OCI-LY3 (cell line): ENCODE results near the gene UXT.

Source experiments
- H2AFZ ChIP-seq: fragments of 200-600, 300-600 bp; shearing (Covaris generic); 2 replicates; pipeline ENCODE4 v1.6.0; 2014; ENCODE audit warnings: antibody characterized with exemption, low read depth, low read length
- H3K27ac ChIP-seq: fragments of 200-600, 300-600 bp; sonication (generic); 2 replicates; pipeline ENCODE4 v1.5.1; 2014; ENCODE audit warnings: mild to moderate bottlenecking, low read length, moderate library complexity, mixed read lengths
- H3K27me3 ChIP-seq: fragments of 200-600, 300-600 bp; sonication (generic); 2 replicates; pipeline ENCODE4 v1.6.1; 2014; ENCODE audit warnings: low read depth, low read length, mixed read lengths
- H3K36me3 ChIP-seq: fragments of 200-600, 300-600 bp; sonication (generic); replicated peaks from 2 replicates; pipeline ENCODE3; 2014; ENCODE audit warnings: low read depth, low read length, mixed read lengths
- H3K4me1 ChIP-seq: fragments of 300-600, 200-600 bp; sonication (generic); 2 replicates; pipeline ENCODE4 v1.6.1; 2014; ENCODE audit warnings: low read length, mixed read lengths
- H3K4me2 ChIP-seq: fragments of 200-600, 300-600 bp; sonication (generic); 2 replicates; pipeline ENCODE4 v1.6.1; 2014; ENCODE audit warnings: low read length, mixed read lengths
- H3K4me3 ChIP-seq: fragments of 300-600, 200-600 bp; sonication (generic); 2 replicates; pipeline ENCODE4 v1.5.1; 2014; ENCODE audit warnings: antibody characterized with exemption, mild to moderate bottlenecking, low read length, moderate library complexity
- H3K79me2 ChIP-seq: fragments of 300-600, 200-600 bp; shearing (Covaris generic); 2 replicates; pipeline ENCODE4 v1.6.1; 2014; ENCODE audit warnings: mild to moderate bottlenecking, low read length, mixed read lengths
- H3K9ac ChIP-seq: fragments of 300-600, 200-600 bp; shearing (Covaris generic); 2 replicates; pipeline ENCODE4 v1.6.0; 2014; ENCODE audit warnings: mild to moderate bottlenecking, low read length, moderate library complexity
- H3K9me3 ChIP-seq: fragments of 200-600, 300-600 bp; shearing (Covaris generic); 2 replicates; pipeline ENCODE4 v1.6.1; 2014; ENCODE audit warnings: low read length, mixed read lengths; ENCODE audit not compliant: insufficient read depth
- H4K20me1 ChIP-seq: fragments of 200-600, 300-600 bp; sonication (generic); 2 replicates; pipeline ENCODE4 v1.6.1; 2016; ENCODE audit warnings: low read length, mixed read lengths; ENCODE audit not compliant: insufficient read depth
- CTCF ChIP-seq: fragments of 200-600, 300-600 bp; sonication (generic); IDR thresholded peaks from 2 replicates; pipeline ENCODE4 v1.5.1; 2014; ENCODE audit warnings: antibody characterized with exemption, low read length, low read depth
- EZH2phosphoT487 ChIP-seq: fragments of 200-600 bp; shearing (Covaris generic); IDR thresholded peaks from 2 replicates; pipeline ENCODE4 v1.6.1; 2018; ENCODE audit warnings: antibody characterized with exemption, mixed run types, low read depth

Gene UXT

GRCh38 chrX:47651043-47651905 is 7.7 kb downstream of the UXT start:
- Histone ChIP-seq H3K4me2 (peak overlapping the region; percentile 95), H2AFZ (no peak overlapping the region), H3K4me1 (peaks cover 20% of the 10 kb centered on the region), H3K27ac (peak overlapping the region; percentile 35), H3K9me3 (no peaks in the 10 kb centered on the region), H3K36me3 (peaks cover 19% of the 10 kb centered on the region), H3K79me2 (peaks cover 30% of the 10 kb centered on the region), H3K27me3 (no peaks in the 10 kb centered on the region), H4K20me1 (no peaks in the 10 kb centered on the region; the same call in 1 of the 2 replicates), H3K4me3 (peak overlapping the region; percentile 100), H3K9ac (peak overlapping the region; percentile 63)
- TF ChIP-seq CTCF (no peak), EZH2phosphoT487 (no peak)

GRCh38 chrX:47650164-47651042 is 8.6 kb downstream of the UXT start, which contains the start of gene ELK1:
ELK1 (minus strand) TSS chrX:47650563; CDS start chrX:47641441, 9,122 bp downstream.
- H3K36me3 ChIP-seq: peaks cover 17% of the 10 kb centered on the region
- H3K79me2 ChIP-seq: peaks cover 33% of the 10 kb centered on the region
- peaks cover 20% of the 10 kb centered on the region for H3K4me1 ChIP-seq
- TF ChIP-seq CTCF (no peak), EZH2phosphoT487 (no peak)
- H3K9ac ChIP-seq: peak within 1 kb of the TSS; percentile 92
- H3K9me3 ChIP-seq: no peaks in the 10 kb centered on the region
- H3K27me3 ChIP-seq: no peaks in the 10 kb centered on the region
- H3K27ac ChIP-seq: peak within 1 kb of the TSS; percentile 50
- H3K4me2 ChIP-seq: peak within 1 kb of the TSS; percentile 95
- peak within 1 kb of the TSS; percentile 100 for H3K4me3 ChIP-seq
- peak within 1 kb of the TSS; percentile 51; the same call in 1 of the 2 replicates for H2AFZ ChIP-seq
- H4K20me1 ChIP-seq: no peaks in the 10 kb centered on the region; the same call in 1 of the 2 replicates

DNA sequence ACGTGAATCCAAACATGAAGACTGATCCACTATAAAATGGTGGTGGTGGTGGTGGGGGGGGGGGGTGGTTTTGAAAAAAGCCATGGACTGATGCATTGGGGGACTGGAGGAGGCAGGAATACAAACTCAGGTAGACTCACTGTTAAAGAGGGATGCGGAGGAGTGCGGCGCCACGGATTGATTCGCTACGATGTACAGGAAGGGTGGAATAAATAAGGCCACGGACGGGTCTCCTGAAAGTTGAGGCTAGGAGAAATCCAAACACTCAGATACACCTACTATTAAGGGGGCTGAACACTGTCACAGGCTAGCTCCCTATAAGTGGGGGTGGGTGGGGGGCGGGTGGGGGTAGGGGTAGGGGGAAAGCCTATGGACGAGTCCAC is 9.2 kb downstream of the UXT start:
- H3K79me2 ChIP-seq: peaks cover 35% of the 10 kb centered on the region
- TF ChIP-seq EZH2phosphoT487 (no peak), CTCF (no peak)
- peaks cover 14% of the 10 kb centered on the region for H3K36me3 ChIP-seq
- H3K4me2 ChIP-seq: peak overlapping the region; percentile 92
- H3K9me3 ChIP-seq: no peaks in the 10 kb centered on the region
- no peaks in the 10 kb centered on the region; the same call in 1 of the 2 replicates for H4K20me1 ChIP-seq
- H3K4me3 ChIP-seq: peak overlapping the region; percentile 100
- peaks cover 20% of the 10 kb centered on the region for H3K4me1 ChIP-seq
- peak overlapping the region; percentile 92 for H3K9ac ChIP-seq
- no peak overlapping the region for H2AFZ ChIP-seq
- no peak overlapping the region for H3K27ac ChIP-seq
- H3K27me3 ChIP-seq: no peaks in the 10 kb centered on the region
